ENCODE measurements around the gene CDK19. TPM values are rescaled to one million over a fixed set of nuclear protein-coding genes. Genes with fewer than 3 reads are reported as not detected.

CDK19 gene
- total RNA-seq, 5 donors from 2014 or later (not counting 1 experiment from before 2014, with no cell fraction given) = 11.4 to 16.1 (median 14.2) TPM

DNA sequence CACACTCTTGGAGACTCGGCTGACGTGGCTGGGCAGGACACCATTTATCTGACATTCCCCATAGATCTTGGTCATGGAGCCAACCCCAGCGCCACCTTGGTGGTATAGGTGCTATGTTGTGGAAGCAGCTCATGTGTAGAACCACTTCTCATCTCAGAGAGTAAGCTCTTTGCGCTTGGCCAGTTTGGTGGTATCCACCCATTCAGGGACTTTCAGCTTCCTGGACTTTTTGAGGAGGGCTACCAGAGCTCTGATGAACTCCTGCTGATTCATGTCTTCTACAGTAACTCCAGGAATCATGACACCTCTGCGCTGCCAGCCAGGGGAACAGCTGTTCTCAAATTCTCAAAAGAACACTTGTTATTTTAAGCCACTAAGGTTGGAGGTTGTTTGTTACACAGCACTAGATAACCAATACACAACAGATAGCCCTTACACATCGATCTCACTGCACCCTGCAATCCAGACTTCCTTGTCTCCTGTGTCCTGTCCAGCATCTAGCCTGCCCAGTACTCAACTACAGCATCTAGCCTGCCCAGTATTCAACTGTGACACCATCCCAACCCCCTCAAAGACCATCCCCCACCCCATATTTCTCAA, 252.9 kb downstream of the CDK19 start:
- H3K4me3 Mint-ChIP-seq = peak overlapping the region in 1 of 3 donors; percentile 19
- CTCF ChIA-PET = no interaction called here
- H3K27ac Mint-ChIP-seq = peak overlapping the region; percentile 79 to 90
- H3K9me3 Mint-ChIP-seq = peaks cover 0 to 6% (median 2%) of the 10 kb centered on the region in 3 donors
- no peaks in the 10 kb centered on the region for H3K9me3 ChIP-seq
- no peaks in the 10 kb centered on the region for H3K27me3 ChIP-seq (replicated peaks in 1 of 2; ENCODE audit: control insufficient read depth in 2 of 2, extremely low read depth in 1 of 2, insufficient read depth in 2 of 2, low read length in 1 of 2)
- no peaks in the 10 kb centered on the region for H3K36me3 Mint-ChIP-seq
- peaks cover 13 to 32% of the 10 kb centered on the region in 2 experiments for H3K4me1 ChIP-seq (ENCODE audit: control insufficient read depth in 1 of 2, extremely low read depth in 1 of 2, insufficient read depth in 2 of 2, low read length in 2 of 2)
- no peaks in the 10 kb centered on the region for H3K36me3 ChIP-seq (ENCODE audit: control insufficient read depth in 2 of 2, extremely low read depth in 1 of 2, insufficient read depth in 1 of 2, low read length in 1 of 2)
- WGBS (ENCODE audit: insufficient coverage) = 87% methylated on average over 2 of the region's 6 CpGs
- H3K27me3 Mint-ChIP-seq = no peaks in the 10 kb centered on the region
- no peak overlapping the region for H3K4me3 ChIP-seq (ENCODE audit: control insufficient read depth in 1 of 2, extremely low read depth in 1 of 2, low read length in 1 of 2)
- no peak overlapping the region for H3K27ac ChIP-seq (ENCODE audit: low read length)
- ATAC-seq (replicated peaks in 1 of 4) (no peak), DNase-seq (no peak)
- peaks cover 34 to 45% (median 38%) of the 10 kb centered on the region in 3 donors for H3K4me1 Mint-ChIP-seq
- POLR2A ChIA-PET = no interaction called here

DNA sequence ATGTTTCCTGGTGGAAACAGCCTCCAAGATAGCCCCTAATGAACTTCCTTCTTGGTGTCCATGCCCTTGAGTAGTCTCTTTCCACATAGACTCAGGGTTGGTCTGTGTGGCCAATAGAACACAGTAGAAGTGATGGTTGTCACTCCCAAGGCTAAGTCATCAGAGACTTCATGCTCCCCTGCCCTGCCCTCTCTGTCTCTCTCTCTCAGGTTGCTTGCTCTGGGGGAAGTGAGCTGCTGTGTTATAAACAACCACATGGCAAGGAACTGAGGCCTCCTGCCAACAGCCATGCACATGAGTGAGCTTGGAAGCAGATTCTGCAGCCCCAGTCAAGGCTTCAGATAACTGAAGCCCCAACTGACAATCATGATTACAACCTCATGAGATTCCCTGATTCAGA, 253.6 kb downstream of the CDK19 start:
- DNase-seq = no peak
- ChIA-PET POLR2A (interaction anchor here in 1 of 2 donors (1.2 kb wide), 1 partner anchor 313 kb away, joined by 4 read pairs; the partner anchor contains the start of gene AMD1), CTCF (no interaction called here)
- Mint-ChIP-seq H3K4me1 (peaks cover 34 to 45% (median 39%) of the 10 kb centered on the region in 3 donors), H3K36me3 (no peaks in the 10 kb centered on the region), H3K4me3 (peak overlapping the region in 1 of 3 donors; percentile 19), H3K27me3 (no peaks in the 10 kb centered on the region), H3K27ac (peak overlapping the region; percentile 79 to 90), H3K9me3 (peaks cover 0 to 6% (median 2%) of the 10 kb centered on the region in 3 donors)
- Histone ChIP-seq H3K4me3 (ENCODE audit: control insufficient read depth in 1 of 2, extremely low read depth in 1 of 2, low read length in 1 of 2) (no peak overlapping the region), H3K27me3 (replicated peaks in 1 of 2; ENCODE audit: control insufficient read depth in 2 of 2, extremely low read depth in 1 of 2, insufficient read depth in 2 of 2, low read length in 1 of 2) (no peaks in the 10 kb centered on the region), H3K4me1 (ENCODE audit: control insufficient read depth in 1 of 2, extremely low read depth in 1 of 2, insufficient read depth in 2 of 2, low read length in 2 of 2) (peaks cover 13 to 32% of the 10 kb centered on the region in 2 experiments), H3K9me3 (no peaks in the 10 kb centered on the region), H3K27ac (ENCODE audit: low read length) (peak overlapping the region; percentile 21), H3K36me3 (ENCODE audit: control insufficient read depth in 2 of 2, extremely low read depth in 1 of 2, insufficient read depth in 1 of 2, low read length in 1 of 2) (no peaks in the 10 kb centered on the region)
- ATAC-seq (replicated peaks in 1 of 4) = no peak

DNA sequence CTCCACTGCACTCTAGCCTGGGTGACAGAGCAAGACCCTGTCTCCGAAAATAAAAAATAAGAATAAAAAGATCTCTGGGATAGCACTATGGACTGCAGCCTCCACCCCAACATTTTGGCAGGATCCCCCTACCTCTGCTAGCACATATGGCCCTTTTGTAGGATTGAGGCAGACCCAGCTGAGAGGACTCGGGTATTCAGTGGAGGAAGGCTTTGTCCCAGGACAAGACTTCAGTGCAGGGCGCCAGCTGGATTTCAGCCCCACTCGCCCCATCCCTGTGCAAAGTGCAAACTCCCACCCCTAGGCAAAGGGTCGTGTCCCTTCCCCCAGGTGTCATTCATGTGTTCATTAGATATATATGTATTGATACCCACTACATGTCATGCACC, 254.3 kb downstream of the CDK19 start:
- DNase-seq (no peak), ATAC-seq (replicated peaks in 1 of 4) (no peak)
- Mint-ChIP-seq H3K36me3 (no peaks in the 10 kb centered on the region), H3K27ac (peak overlapping the region; percentile 86 to 90), H3K27me3 (no peaks in the 10 kb centered on the region), H3K4me1 (peaks cover 34 to 45% (median 45%) of the 10 kb centered on the region in 3 donors), H3K4me3 (peak overlapping the region in 1 of 3 donors; percentile 62), H3K9me3 (peaks cover 0 to 6% (median 2%) of the 10 kb centered on the region in 3 donors)
- H3K9me3 ChIP-seq = no peaks in the 10 kb centered on the region
- POLR2A ChIA-PET = interaction anchor here in 1 of 2 donors (1.2 kb wide), 1 partner anchor 313 kb away, joined by 4 read pairs; the partner anchor contains the start of gene AMD1
- peaks cover 13 to 32% of the 10 kb centered on the region in 2 experiments for H3K4me1 ChIP-seq (ENCODE audit: control insufficient read depth in 1 of 2, extremely low read depth in 1 of 2, insufficient read depth in 2 of 2, low read length in 2 of 2)
- H3K27me3 ChIP-seq (replicated peaks in 1 of 2; ENCODE audit: control insufficient read depth in 2 of 2, extremely low read depth in 1 of 2, insufficient read depth in 2 of 2, low read length in 1 of 2) = no peaks in the 10 kb centered on the region
- CTCF ChIA-PET = interaction anchor here in 1 of 2 donors (0.6 kb wide), 1 partner anchor 387 kb away, joined by 4 read pairs; no protein-coding TSS in a partner anchor
- H3K4me3 ChIP-seq (ENCODE audit: control insufficient read depth in 1 of 2, extremely low read depth in 1 of 2, low read length in 1 of 2) = no peak overlapping the region
- WGBS (ENCODE audit: insufficient coverage) = no CpG with 5 or more reads among the region's 5 CpGs
- H3K27ac ChIP-seq (ENCODE audit: low read length) = peak overlapping the region; percentile 21
- H3K36me3 ChIP-seq (ENCODE audit: control insufficient read depth in 2 of 2, extremely low read depth in 1 of 2, insufficient read depth in 1 of 2, low read length in 1 of 2) = no peaks in the 10 kb centered on the region

DNA sequence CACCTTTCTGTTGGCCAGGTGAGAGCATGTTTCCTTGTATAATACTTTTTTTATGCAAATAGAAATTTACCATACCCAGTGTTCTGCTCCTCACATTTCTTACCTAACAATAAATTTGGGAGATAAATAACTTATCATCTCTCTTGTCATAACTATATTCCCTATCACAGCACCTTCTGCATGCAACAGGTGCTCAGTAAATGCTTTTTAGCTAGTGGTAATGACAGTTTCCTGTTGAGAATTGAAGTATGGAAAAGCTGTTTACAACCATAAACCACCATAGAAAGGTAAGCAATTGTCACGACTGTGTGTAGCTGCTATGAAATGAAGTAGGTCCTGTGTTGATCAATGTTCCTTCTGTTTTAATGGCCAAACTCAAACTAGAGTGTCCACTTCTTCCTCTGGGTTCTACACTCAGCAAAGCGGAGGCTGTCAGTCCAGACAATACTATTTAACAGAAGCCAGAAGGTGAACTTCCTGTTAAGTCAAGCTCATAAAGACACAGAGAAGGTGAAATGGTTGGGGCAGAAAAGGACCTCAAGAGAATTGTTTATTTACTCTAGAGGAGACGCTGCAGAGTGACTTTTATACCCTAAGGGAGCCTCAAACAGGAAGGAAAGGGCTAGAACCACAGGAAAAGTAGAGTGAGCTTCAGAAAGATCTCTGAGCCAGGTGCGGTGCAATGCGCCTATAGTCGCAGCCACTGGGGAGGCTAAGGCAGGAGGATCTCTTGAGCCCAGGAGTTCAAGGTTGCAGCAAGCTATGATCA, 254.8 kb downstream of the CDK19 start:
- ChIA-PET CTCF (interaction anchor here in 1 of 2 donors (0.6 kb wide), 1 partner anchor 387 kb away, joined by 4 read pairs; no protein-coding TSS in a partner anchor), POLR2A (interaction anchor here in 1 of 2 donors (1.2 kb wide), 1 partner anchor 314 kb away, joined by 4 read pairs; the partner anchor contains the start of gene AMD1)
- peak overlapping the region; percentile 8 to 62 (median 10) for H3K4me3 Mint-ChIP-seq
- H3K4me1 Mint-ChIP-seq = peaks cover 34 to 47% (median 45%) of the 10 kb centered on the region in 3 donors
- peak overlapping the region in 1 of 2 donors; percentile 12 for H3K4me3 ChIP-seq (ENCODE audit: control insufficient read depth in 1 of 2, extremely low read depth in 1 of 2, low read length in 1 of 2)
- peak; percentile 64 to 84 (median 76) for ATAC-seq (replicated peaks in 1 of 4)
- H3K9me3 ChIP-seq = no peaks in the 10 kb centered on the region
- no peaks in the 10 kb centered on the region for H3K36me3 Mint-ChIP-seq
- no peaks in the 10 kb centered on the region for H3K27me3 Mint-ChIP-seq
- H3K36me3 ChIP-seq (ENCODE audit: control insufficient read depth in 2 of 2, extremely low read depth in 1 of 2, insufficient read depth in 1 of 2, low read length in 1 of 2) = no peaks in the 10 kb centered on the region
- peak in 3 of 35 experiments; percentile 6 to 33 (median 19) for DNase-seq
- H3K4me1 ChIP-seq (ENCODE audit: control insufficient read depth in 1 of 2, extremely low read depth in 1 of 2, insufficient read depth in 2 of 2, low read length in 2 of 2) = peaks cover 13 to 32% of the 10 kb centered on the region in 2 experiments
- H3K27me3 ChIP-seq (replicated peaks in 1 of 2; ENCODE audit: control insufficient read depth in 2 of 2, extremely low read depth in 1 of 2, insufficient read depth in 2 of 2, low read length in 1 of 2) = no peaks in the 10 kb centered on the region
- WGBS (ENCODE audit: insufficient coverage) = 0% methylated on average over 2 of the region's 6 CpGs
- H3K9me3 Mint-ChIP-seq = peaks cover 0 to 6% (median 2%) of the 10 kb centered on the region in 3 donors
- peak overlapping the region; percentile 57 for H3K27ac ChIP-seq (ENCODE audit: low read length)
- peak overlapping the region; percentile 86 to 90 for H3K27ac Mint-ChIP-seq

Other genes with a start within 250 kb of the CDK19 start
- gene AMD1, start 59.3 kb upstream of the CDK19 start, total RNA-seq = 100 to 1,000 TPM in 2 of 5 donors, 10 to 100 TPM in 3; 54.8 to 117 (median 57.6) TPM
- gene GTF3C6, start 143.2 kb upstream of the CDK19 start, total RNA-seq = 10 to 100 TPM; 21.4 to 33.9 (median 30.3) TPM
- gene RPF2, start 166.6 kb upstream of the CDK19 start, total RNA-seq = 10 to 100 TPM in 4 of 5 donors, 1 to 10 TPM in 1; 8.1 to 16.2 (median 15.0) TPM

Measured in T-cell (primary cell).